Fibroblast of upper back skin (primary cell): ENCODE data around the gene HCST.
A peak's percentile ranks its signal among the peaks of the same experiment; 100 is the strongest.
"Not testable (repeated sequence)": the region's sequence is repeated elsewhere in the genome, so short reads cannot be mapped to it uniquely, and the experiment has no call there.

Experiments
- DNase-seq: peaks from one replicate; pipeline ENCODE4 v3.0.0-alpha.2; 2013

Gene HCST

DNA sequence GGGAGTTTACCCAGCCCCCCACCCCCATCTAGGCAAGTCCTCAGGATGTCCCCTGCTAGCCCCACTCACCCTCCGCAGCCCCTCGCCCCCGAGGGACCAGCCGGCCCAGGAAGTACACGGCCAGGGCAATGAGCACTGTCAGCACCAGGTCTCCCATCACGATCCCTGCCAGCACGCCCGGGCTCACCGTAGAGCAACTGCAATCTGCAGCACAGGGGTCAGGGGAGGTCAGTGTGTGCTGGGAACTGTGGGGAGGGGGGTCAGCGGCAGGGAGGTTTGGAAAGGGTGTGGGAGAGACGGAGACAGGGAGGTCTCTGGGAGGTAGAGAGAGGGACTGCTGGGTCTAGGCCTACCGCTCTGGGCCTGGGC, 5.0 kb downstream of the HCST start:
- DNase-seq = no peak

DNA sequence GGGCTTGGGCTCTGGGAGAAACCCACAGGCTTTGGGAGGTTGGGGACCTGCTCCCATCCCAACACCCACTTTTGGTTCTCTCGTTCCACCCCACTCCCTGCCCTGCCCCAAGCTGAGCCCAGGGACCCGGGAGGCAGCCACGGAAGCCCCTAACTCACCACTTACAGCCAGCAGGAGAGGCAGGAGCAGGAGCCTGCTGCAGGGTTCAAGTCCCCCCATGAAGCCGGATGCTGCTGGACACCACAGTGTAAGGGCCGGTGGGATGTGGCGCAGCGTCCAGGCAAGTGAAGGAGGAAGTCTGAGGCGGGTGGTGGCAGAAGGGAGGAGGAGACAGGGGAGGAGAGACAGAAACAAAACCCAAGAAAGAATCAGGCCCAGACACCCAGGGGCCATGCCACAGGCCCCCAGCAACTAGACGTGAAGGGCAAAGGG, 5.7 kb downstream of the HCST start, which contains the start of gene TYROBP:
TSS of gene TYROBP (minus strand) at position 286 of the 432 bp plus-strand sequence. CDS start at position 219, 67 bp downstream.
- no peak for DNase-seq

DNA sequence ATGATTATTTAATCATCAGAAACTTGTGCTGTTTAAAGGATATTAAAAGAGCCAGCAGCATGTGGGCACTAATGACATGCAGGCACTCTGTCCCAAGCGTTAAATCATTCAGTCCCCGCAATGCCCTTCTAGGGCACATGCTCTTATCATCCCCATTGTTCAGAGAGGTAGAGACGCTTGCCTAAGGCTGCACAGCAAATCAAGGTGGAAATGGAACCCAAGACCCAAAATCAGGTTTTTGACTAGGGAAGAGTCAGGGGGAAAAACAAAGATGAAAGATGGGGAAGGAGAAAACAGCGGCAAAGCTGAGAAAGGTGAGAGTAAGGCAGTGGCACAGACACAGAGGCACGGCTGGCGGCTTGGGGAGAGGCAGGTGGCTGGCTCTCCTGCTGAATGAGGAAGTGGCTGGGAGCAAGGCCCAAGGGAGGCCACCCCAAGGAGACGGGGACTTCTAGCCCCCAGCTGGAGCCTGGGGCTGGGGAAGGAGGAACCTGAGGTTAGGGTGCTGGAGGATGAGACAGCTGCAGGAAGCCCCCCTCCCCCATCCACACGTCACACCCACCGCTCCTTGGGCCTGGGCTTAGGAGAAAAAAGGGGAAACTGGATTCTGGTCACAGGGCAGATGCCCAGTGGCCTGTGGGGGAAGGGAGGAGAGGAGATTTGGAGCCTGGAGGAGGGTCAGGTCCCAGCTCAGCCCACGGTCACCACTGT, 6.8 kb downstream of the HCST start:
- DNase-seq = no peak

DNA sequence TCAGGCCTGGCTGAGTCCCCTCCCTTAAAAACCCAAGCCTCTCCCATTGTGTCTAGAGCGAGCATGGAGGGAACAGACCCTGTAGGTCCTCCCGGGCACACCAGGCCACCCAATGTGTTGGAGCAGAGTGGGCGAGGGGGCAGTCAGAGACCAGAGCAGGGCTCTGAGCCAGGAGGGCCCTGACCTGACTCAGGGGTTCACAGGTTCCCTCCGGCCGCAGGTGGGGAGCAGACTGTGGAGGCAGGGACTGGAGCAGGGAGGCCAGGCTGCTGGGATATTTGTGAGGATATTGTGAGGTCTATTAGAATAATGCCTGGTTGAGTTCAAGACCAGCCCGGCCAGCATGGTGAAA, 7.3 kb downstream of the HCST start:
- no peak for DNase-seq

DNA sequence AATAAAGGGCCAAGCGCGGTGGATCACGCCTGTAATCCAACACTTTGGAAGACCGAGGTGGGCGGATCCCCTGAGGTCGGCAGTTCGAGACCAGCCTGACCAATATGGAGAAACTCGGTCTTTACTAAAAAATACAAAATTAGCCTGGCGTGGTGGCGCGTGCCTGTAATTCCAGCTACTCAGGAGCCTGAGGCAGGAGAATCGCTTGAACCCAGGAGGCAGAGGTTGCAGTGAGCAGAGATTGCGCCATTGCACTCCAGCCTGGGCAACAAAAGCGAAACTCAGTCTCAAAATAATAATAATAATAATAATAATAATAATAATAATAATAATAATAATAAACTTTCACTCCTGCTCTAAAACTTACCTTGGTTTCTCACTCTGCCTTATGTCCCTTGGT, 8.0 kb downstream of the HCST start:
- not testable (repeated sequence) for DNase-seq

DNA sequence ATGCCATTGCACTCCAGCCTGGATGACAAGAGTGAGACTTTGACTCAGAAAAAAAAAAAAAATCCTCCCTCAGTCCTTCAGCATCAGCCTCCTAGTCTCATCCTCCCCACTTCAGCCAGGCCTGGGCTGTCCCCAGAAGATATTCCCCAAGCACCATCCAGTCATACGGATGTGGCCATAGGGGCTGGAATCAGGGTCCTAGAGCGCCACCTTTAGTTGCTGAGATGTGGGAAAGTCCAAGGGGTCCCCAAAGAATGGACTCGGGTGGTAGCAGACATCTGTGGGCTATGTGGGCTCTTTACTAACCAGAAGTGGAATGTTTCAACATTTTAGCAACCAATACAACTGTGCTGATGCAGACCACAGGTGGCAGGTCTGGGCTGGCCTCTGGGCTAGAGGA, 8.8 kb downstream of the HCST start:
- no peak for DNase-seq

DNA sequence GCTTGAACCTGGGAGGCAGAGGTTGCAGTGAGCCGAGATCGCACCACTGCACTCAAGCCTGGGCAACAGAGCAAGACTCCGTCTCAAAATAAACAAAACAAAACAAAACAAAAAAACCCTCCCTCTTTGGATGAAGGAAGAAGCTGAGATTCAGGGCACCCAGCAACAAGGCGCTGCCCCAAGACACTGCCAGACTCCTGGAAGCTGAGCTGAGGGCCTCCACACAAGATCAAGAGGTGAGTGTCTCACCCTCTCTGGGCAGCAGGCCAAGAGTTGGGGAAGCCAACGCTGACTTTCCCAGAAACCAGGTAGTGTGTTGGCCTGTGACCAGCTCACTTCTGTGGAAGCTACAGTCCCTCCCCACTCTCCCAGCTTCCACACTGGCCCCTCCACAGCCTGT, 9.5 kb downstream of the HCST start:
- no peak for DNase-seq

DNA sequence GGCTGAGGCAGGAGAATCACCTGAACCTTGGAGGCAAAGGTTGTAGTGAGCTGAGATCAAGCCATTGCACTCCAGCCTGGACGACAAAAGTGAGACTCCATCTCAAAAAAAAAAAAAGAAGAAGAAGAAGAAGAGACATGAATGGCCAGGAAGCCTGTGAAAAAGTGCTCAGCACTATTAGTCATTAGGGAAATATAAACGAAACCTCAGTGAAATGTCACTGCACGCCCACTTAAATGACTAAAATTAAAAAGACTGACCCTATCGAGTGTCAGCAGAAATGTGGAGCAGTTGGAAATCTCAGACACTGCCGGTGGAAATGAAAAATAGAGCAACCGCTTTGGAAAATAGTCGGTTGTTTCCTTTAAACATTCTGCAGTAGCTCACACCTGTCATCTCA, 11.3 kb downstream of the HCST start:
- DNase-seq = no peak

DNA sequence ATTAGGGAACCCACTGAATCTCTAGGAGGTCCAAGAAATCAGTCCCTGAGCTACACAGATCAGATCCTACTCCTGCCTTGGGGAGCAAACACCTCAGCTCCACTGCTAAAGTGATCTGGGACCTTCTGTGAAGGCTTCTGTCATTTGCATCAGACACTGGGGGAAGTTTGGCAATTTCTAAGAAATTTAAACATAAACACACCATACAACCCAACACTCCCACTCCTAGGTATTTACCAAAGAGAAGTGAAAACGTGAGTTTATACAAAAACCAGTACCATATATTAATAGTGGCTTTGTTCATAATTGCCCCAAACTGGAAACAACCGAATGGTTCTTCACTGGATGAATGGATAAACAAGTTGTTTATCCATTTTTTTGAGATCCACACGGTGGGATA, 13.1 kb downstream of the HCST start:
- no peak for DNase-seq

DNA sequence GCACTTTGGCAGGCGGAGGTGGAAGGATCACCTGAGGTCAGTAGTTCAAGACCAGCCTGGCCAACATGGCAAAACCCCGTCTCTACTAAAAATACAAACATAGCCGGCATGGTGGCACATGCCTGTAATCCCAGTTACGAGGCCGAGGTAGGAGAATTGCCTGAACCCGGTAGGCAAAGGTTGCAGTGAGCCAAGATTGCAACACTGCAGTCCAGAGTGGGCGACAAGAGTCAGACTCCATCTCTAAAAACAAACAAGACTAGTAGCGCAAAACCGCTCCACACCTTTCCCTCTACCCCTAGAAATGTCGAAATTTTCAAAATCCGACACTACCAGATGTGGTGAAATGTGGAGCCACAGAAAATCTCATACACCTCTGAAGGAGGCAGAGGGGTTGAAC, 17.0 kb downstream of the HCST start:
- DNase-seq = no peak

DNA sequence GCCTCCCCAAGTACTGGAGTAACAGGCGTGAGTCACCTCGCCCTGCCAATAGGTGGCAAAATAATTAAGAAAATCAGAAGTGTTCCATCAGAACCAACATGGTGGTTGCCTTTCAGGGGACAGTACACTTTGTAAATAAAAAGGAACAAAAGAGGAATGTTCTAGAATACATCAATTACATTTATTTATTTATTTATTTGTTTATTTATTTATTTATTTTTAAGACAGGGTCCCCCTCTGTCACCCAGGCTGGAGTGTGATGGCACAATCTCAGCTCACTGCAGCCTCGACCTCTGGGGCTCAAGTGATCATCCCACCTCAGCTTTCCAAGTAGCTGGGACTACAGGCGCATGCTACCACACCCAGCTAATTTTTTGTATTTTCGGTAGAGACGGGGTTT, 18.7 kb downstream of the HCST start:
- DNase-seq = no peak

DNA sequence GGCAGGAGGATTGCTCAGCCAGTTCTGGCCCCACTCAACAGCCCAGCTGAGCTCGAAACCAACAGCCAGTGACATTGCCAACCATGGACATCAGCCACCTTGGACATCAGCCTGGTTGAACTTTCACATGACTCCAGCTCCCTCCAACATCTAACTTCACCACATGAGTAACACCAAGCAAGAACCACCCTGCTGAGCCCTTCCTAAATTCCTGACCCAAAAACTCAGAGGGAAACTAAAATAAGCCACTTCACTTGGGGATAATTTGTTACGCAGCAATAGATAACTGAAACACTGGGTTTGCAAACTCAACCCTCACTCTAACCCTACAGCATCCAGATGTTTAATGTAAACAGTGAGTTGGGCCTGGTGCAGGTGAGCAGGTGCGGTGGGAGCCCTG, 23.2 kb downstream of the HCST start:
- no peak for DNase-seq

DNA sequence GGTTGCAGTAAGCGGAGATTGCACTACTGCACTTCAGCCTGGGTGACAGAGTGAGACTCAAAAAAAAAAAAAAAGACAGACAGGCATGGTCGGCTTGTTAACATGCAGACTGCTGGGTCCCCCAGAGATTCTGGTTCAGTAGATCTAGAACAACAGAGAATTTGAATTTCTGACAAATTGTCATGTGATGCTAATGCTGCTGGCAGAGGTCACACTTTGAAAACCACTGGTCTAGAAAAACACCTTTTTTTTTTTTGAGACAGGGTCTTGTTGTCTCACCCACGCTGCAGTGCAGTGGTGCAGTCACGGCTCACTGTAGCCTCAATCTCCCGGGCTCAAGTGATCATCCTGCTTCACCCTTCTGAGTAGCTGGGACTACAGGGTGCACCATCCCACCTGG, 26.2 kb downstream of the HCST start:
- no peak for DNase-seq

DNA sequence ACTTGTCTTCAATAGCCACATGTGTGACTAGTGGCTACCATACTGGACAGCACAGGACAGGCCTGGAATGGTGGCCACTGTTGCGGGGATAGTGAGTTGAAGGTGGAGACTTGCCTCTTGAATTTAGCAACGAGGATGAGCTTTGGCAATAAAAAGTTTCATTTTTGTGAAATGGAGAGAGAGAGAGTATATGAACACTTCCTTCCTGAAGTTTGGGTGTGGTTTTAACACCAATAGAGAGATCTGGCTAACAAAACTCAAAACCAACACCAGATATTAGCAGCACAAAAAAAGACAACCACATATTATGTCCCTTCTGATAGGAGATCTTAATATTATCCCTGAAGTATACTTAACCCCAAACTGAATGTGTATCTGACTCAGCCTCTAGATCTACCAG, 27.5 kb downstream of the HCST start:
- no peak for DNase-seq

DNA sequence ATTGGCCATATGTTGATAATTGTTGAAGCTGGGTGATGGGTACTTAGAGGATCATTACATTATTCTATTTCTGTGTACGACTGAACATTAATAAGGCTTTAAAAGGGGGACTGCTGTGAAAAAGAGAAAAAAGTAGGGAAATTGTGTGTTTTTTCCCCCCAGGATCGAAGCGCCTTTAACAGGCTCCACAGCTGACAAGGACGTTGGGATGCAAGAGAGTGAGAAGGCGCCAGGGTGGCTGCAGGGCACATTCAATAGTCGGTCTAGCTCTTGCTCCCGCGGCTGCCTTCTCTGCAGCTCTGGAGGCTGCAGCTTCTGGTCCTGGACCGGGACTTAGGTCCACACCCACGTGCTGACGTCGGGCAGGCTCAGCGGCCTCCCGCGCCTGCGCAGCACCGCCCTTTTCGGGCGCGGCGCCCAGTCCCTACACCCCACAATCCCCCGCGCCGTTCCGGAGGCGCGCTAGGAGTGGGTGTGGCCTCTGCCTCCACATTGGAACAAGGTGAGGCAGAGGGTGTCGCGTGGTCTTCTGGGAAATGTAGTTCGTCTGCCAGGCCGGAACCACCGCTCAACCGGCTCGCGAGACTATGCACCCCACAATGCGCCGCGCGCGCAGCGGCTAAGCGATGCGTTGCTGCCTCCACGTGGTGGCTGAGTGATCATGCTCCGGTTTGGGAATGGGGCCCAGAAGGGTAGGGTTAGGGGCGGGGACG, 29.0 kb downstream of the HCST start:
- DNase-seq = peak; percentile 99

DNA sequence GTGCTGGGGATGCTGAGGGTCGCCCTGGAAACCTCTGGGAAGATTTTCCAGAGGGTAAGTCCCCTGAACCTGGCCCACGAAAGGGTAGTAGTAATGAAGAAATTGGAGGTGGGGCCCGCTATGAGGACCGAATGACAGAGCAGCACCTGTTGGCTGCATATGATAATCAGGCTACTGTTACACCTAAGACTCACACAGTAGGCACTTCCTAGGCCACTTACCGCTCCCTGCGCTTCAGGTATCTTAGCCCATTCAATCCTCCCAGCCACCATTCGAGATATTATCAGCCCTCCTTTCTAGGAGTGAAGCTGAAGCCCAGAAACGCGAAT, 29.5 kb downstream of the HCST start:
- no peak for DNase-seq

DNA sequence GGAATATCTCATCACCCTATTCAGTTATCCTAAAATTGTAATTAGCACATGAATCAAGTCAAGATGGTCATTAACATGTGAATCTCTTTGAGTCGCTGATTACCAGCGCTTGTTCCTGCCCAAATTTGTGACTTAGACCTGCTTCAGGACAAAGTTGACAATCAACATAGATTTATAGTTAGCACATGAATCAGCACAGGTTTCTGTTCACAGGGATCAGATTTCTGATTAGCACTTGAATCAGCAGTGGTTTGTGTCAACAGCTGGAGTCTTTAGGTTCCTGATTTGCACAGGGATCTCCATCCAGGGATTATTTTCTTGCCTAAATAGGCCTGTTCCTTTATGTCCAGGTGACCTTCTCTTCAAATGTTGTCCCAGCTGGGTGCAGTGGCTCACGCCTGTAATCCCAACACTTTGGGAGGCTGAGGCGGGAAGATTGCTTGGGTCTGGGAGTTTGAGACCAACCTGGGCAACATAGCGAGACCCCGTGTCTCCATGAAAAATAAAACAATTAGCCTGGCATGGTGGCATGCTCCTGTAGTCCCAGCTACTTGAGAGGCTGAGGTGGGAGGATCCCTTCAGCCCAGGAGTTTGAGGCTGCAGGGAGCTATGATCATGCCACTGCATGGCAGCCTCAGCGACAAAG, 30.1 kb downstream of the HCST start:
- DNase-seq = no peak

DNA sequence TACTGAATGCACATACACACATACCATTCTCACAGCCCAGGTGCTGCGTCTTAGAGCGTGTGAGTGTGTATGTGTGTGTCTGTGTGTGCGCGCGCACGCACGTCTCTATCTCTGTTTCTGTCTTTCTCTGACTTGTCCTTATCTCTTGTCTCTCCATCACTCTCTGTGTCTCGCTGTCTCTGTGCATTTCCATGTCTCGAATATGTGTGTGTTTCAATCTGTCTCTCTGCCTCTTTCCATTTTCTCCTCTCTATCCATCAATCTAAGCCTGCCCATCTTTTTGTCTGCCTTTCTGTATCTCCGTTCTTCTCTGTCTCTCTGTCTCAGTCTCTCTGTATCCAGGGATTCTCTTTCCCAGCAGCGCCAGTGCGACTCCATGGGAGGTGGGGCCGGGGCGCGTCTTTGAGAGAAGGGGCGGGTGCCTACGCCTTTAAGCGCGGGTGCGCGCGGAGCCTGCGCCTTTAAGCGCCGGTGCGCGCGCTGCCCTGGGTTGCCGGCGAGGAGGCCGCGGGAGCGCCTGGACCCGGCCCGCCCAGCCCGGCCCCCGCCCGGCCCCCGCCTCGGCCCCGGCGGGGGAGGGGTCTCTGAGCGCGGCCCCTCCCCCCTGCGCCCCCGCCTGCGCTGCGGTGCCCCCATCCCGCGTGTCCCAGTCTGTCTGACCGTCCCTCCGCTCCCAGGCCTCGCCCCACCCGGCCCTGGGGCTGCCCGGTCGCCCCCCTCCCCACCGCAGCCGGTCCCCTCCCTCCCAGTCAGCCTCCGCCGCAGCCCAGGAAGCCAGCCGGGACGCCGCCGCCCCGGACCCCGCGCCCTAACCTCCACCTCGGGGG, 33.8 kb downstream of the HCST start, which contains the start of gene LRFN3:
TSS of gene LRFN3 (plus strand) at position 464 of the 827 bp plus-strand sequence. CDS start 3,052 bp downstream, outside the sequence.
- peak; percentile 65 for DNase-seq

DNA sequence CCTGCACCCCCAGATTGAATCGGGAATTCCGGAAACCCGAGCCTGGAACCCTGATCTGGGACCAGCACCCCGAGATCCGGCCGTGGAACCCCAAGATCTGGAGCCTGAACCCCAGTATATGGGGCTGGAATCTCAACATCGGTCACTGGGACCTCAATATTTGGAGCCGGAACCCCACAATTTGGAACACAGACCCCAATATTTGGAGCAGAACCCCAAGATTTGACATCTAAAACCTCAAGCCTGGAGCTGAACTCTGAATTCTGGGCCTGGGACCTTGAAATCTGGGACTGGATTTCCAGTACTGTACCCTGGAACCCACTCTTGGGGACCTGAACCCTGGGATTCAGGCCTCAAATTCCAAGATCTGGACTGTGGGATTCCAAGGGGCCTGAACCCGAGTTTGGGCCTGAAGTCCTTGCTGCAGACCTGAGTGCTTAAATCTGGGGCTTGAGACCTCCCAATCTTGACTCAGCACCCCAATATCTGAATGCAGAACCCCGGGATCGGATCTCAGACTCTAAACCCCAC, 34.5 kb downstream of the HCST start:
- no peak for DNase-seq

DNA sequence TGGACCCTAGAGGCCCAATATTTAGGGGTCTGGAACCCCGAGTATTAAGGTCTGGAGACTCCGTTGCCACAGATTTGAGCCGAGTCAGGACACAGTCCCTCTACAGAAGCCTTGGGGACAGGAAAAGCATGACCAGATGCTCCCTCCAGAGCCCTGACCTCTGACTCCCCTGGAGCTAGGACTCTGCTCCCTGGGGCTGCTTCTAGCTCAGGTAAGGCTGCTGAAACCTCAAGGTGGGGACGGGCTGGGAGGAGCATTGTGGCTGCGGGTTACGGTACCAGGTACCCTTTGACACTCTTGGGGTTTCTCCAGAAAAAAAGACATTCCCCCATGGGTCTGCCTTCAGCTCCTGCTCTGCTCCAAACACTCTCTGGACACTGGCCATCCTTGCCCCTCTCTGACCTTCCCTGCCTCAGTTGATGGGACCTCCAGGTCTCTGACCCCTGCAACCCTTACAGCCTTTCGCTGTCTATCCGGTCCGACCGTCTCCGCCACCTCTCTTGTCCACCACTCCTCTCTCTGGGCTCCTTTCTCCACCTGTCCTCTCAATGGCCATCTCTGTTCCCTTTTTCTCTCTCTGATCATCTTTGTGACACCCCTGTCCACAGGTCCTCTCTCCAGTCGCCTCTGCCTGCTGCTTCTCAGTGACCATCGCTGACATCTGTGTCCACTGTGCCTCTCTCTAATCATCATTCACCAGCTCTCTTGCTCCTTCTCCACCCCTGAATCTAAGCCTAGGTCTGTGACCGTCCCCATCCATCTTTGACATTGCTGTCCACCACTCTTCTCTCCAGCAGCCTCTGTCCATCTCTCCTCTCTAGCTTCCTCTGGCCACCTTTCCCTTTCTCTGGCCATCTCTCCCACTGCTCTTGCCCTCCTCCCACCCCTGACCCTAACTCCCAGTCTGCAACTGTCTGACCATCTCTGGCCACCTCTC, 35.3 kb downstream of the HCST start:
- DNase-seq = no peak

DNA sequence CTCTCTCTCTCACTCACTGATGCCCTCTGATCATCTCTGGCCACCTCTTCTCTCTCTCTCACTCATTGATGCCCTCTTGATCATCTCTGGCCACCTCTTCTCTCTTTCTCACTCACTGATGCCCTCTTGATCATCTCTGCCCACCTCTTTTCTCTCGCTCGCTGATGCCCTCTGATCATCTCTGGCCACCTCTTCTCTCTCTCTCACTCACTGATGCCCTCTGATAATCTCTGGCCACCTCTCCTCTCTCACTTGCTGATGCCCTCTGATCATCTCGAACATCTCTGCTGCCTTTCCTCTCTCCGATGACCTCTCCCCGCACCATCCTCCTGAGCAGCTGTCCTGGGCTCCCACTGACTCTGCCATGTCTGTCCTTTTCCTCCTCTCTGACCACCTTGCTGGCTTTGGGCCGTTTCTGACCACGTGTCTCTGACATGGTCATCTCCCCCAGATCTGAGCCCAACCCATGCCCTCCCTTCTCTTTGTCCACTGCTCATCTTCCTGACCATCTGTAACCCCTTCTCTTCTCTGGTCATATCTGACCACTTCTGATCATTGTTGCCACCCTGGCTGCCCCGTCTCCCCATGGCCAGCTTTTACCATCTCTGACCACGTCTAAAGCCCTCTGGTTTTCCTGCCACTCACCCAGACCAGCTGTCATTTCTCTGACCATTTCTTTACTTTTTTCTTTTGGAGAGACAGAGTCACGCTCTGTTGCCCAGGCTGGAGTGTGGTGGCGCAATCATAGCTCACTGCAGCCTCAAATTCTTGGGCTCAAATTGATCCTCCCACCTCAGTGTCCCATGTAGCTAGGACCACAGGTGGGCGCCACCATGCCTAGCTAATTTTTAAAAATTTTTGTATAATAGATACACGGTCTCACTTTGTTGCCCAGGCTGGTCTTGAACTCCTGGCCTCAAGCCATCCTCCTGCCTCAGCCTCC, 36.2 kb downstream of the HCST start:
- DNase-seq = no peak
